PC-3 (cell line): ENCODE results near the gene ICAM1. TPM values are rescaled to one million over a fixed set of nuclear protein-coding genes. Genes with fewer than 3 reads are reported as not detected.

ENCODE experiments used
- ATAC-seq: fragments of 200-7000 bp; cut with Tn5 transposase; 2 replicates; pipeline ENCODE4 v1.9.1; 2020; ENCODE audit warnings: mild to moderate bottlenecking, moderate library complexity
- BruUV-seq: library from RNA; stranded (reverse); fragments of 400-500 nt; replicated peaks from 2 replicates; lab custom pipeline; 2021; lab: Mats Ljungman, UMichigan
- CTCF ChIA-PET: fragments of 300-600 bp; sonication (Branson Sonifier 250); formaldehyde crosslinking; loops from one replicate; lab custom pipeline; 2022; ENCODE audit warnings: antibody characterized with exemption; lab: Charles Lee
- POLR2A ChIA-PET: fragments of 300-600 bp; sonication (Branson Sonifier 250); formaldehyde crosslinking; loops from one replicate; lab custom pipeline; 2022; ENCODE audit warnings: antibody characterized with exemption; ENCODE audit not compliant: unreplicated experiment; lab: Charles Lee
- DNase-seq: peaks from one replicate; pipeline ENCODE4 v3.0.0-alpha.2; 2015
- H2AFZ ChIP-seq: fragments of 300-600 bp; sonication (generic); 2 replicates; pipeline ENCODE4 v1.6.0; 2016; ENCODE audit warnings: antibody characterized with exemption, low read length
- H3F3A ChIP-seq: fragments of 300-600 bp; sonication (generic); one replicate; pipeline ENCODE4 v1.6.0; 2017; ENCODE audit warnings: antibody characterized with exemption, low read length, control low read depth, mild to moderate bottlenecking; ENCODE audit not compliant: unreplicated experiment
- H3K27ac ChIP-seq: fragments of 300-600 bp; sonication (generic); 2 replicates; pipeline ENCODE4 v1.5.1; 2016; ENCODE audit warnings: mild to moderate bottlenecking, low read length
- H3K27me3 ChIP-seq: fragments of 300-600 bp; sonication (generic); 2 replicates; pipeline ENCODE4 v1.6.1; 2016; ENCODE audit warnings: low read length, mixed read lengths
- H3K36me3 ChIP-seq: fragments of 300-600 bp; sonication (generic); 2 replicates; pipeline ENCODE4 v1.6.1; 2016; ENCODE audit warnings: low read depth, mixed run types, low read length, mixed read lengths
- H3K4me1 ChIP-seq: fragments of 300-600 bp; sonication (generic); 2 replicates; pipeline ENCODE4 v1.5.1; 2016; ENCODE audit warnings: low read length; ENCODE audit not compliant: insufficient read depth
- H3K4me2 ChIP-seq: fragments of 300-600 bp; sonication (generic); 2 replicates; pipeline ENCODE4 v1.6.0; 2016; ENCODE audit warnings: low read length
- H3K4me3 ChIP-seq: fragments of 300-600 bp; sonication (generic); 2 replicates; pipeline ENCODE4 v1.5.1; 2016; ENCODE audit warnings: mild to moderate bottlenecking, low read length, mixed read lengths
- H3K79me2 ChIP-seq: fragments of 300-600 bp; sonication (generic); 2 replicates; pipeline ENCODE4 v1.6.1; 2017; ENCODE audit warnings: low read length, mixed read lengths
- H3K9ac ChIP-seq: fragments of 300-600 bp; sonication (generic); 2 replicates; pipeline ENCODE4 v1.6.0; 2016; ENCODE audit warnings: mild to moderate bottlenecking, low read length
- H3K9me2 ChIP-seq: fragments of 300-600 bp; sonication (generic); replicated peaks from 2 replicates; pipeline ENCODE4 v1.6.1; 2016; ENCODE audit warnings: mixed run types, low read length, mixed read lengths
- H3K9me3 ChIP-seq: fragments of 300-600 bp; sonication (generic); 2 replicates; pipeline ENCODE4 v1.6.1; 2016; ENCODE audit warnings: low read length, mixed read lengths
- H4K20me1 ChIP-seq: fragments of 300-600 bp; sonication (generic); 2 replicates; pipeline ENCODE4 v1.6.1; 2016; ENCODE audit warnings: low read length, mixed read lengths
- EZH2 ChIP-seq: fragments of 300-600 bp; sonication (generic); IDR thresholded peaks from one replicate; pipeline ENCODE4 v1.6.1; 2017; ENCODE audit warnings: antibody characterized with exemption, mild to moderate bottlenecking, low read length; ENCODE audit not compliant: unreplicated experiment
- EZH2phosphoT487 ChIP-seq: fragments of 300-600 bp; sonication (generic); IDR thresholded peaks from 2 replicates; pipeline ENCODE4 v1.6.1; 2018; ENCODE audit warnings: mild to moderate bottlenecking, antibody characterized with exemption, low read length, borderline replicate concordance
- intact Hi-C: fragments of 100-400 bp; cut with micrococcal nuclease; formaldehyde crosslinking; loops from 2 replicates; pipeline ENCODE4 v1.9.0; 2023
- total RNA-seq: library from RNA; depleted of rRNA; stranded (reverse); fragments of >200 nt; gene quantifications from 2 replicates; pipeline ENCODE4 v1.2.3, GENCODE V29; 2014
- TF ChIP-seq, protein P1 (sequence below): fragments of 300-600 bp; sonication (generic); conservative IDR thresholded peaks from 2 replicates; pipeline ENCODE4 v1.5.1; 2017; ENCODE audit warnings: antibody characterized with exemption, low read depth, mild to moderate bottlenecking, low read length

Gene ICAM1
- total RNA-seq, 1 experiment from 2014 or later, result 15.3 TPM

DNA sequence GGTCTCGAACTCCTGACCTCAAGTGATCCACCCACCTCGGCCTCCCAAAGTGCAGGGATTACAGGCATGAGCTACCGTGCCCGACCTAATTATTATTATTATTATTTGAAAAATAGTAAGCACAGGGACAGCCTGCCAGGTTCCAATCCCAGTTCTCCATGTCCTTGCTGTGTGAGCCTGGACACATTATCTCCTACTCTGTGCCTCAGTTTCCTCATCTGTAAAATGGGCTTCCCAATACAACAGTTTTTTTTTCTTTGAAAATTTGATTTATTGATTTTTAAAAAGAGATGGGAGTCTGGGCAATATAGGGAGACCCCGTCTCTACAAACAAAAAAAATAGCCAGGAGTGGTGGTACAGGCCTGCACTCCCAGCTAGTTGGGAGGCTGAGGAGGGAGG lies 35.4 kb downstream of the ICAM1 start:
- Histone ChIP-seq H2AFZ (no peak overlapping the region), H3K9me2 (no peaks in the 10 kb centered on the region), H4K20me1 (no peaks in the 10 kb centered on the region), H3K27ac (no peak overlapping the region), H3K4me1 (peaks cover 8% of the 10 kb centered on the region), H3K4me2 (no peak overlapping the region), H3K36me3 (no peaks in the 10 kb centered on the region; the same call in 1 of the 2 replicates), H3K79me2 (no peaks in the 10 kb centered on the region), H3K9me3 (no peaks in the 10 kb centered on the region), H3K4me3 (no peak overlapping the region), H3F3A (no peaks in the 10 kb centered on the region), H3K27me3 (no peaks in the 10 kb centered on the region), H3K9ac (no peak overlapping the region)
- intact Hi-C loops, result no loop called here
- ATAC-seq, result no peak
- no peak for TF ChIP-seq EZH2phosphoT487
- TF ChIP-seq, protein P1, sequence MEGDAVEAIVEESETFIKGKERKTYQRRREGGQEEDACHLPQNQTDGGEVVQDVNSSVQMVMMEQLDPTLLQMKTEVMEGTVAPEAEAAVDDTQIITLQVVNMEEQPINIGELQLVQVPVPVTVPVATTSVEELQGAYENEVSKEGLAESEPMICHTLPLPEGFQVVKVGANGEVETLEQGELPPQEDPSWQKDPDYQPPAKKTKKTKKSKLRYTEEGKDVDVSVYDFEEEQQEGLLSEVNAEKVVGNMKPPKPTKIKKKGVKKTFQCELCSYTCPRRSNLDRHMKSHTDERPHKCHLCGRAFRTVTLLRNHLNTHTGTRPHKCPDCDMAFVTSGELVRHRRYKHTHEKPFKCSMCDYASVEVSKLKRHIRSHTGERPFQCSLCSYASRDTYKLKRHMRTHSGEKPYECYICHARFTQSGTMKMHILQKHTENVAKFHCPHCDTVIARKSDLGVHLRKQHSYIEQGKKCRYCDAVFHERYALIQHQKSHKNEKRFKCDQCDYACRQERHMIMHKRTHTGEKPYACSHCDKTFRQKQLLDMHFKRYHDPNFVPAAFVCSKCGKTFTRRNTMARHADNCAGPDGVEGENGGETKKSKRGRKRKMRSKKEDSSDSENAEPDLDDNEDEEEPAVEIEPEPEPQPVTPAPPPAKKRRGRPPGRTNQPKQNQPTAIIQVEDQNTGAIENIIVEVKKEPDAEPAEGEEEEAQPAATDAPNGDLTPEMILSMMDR, result no peak
- BruUV-seq, result no TSS peak
- DNase-seq, result no peak
- POLR2A ChIA-PET, result no interaction called here
- CTCF ChIA-PET, result no interaction called here

DNA sequence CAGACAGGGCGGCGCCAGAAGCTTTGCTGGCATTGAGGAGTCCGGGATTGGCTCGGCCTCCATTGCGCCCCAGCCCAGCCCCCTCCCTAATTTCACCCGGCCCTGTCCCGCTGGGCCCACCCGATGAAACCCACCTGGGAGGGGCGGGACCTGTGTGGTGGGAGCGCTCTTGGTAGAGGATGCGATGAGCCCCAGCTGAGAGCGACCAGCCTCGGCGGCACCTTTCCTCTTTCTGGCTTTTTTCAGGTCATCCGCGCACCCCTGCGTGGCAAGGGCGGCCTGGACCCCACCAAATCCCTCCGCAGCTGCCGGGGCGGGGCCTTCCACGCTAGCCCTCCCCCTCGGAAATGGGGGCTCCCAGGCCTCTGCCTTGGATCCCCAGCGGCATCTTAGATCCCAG lies 38.5 kb downstream of the ICAM1 start, which contains the start of gene ZGLP1:
ZGLP1 (minus strand) TSS at position 393 of the 400 bp plus-strand sequence.
- Histone ChIP-seq H3K4me3 (no peak within 1 kb of the TSS), H3K9me3 (no peaks in the 10 kb centered on the region), H3K27me3 (no peaks in the 10 kb centered on the region), H3K9me2 (no peaks in the 10 kb centered on the region), H4K20me1 (no peaks in the 10 kb centered on the region), H3K4me1 (0 out of 2 replicates have a peak, but pooled peaks cover under 1% of the 10 kb centered on the region), H3K4me2 (no peak within 1 kb of the TSS), H2AFZ (no peak within 1 kb of the TSS), H3K36me3 (no peaks in the 10 kb centered on the region; the same call in 1 of the 2 replicates), H3K79me2 (peaks cover 5% of the 10 kb centered on the region), H3F3A (no peaks in the 10 kb centered on the region), H3K9ac (no peak within 1 kb of the TSS), H3K27ac (no peak within 1 kb of the TSS)
- intact Hi-C loops, result no loop called here
- no peak for DNase-seq
- ChIA-PET CTCF (no interaction called here), POLR2A (no interaction called here)
- TF ChIP-seq, protein P1, result no peak
- TF ChIP-seq EZH2phosphoT487, result no peak
- no peak for TF ChIP-seq EZH2
- BruUV-seq, result no TSS peak
- no peak for ATAC-seq

DNA sequence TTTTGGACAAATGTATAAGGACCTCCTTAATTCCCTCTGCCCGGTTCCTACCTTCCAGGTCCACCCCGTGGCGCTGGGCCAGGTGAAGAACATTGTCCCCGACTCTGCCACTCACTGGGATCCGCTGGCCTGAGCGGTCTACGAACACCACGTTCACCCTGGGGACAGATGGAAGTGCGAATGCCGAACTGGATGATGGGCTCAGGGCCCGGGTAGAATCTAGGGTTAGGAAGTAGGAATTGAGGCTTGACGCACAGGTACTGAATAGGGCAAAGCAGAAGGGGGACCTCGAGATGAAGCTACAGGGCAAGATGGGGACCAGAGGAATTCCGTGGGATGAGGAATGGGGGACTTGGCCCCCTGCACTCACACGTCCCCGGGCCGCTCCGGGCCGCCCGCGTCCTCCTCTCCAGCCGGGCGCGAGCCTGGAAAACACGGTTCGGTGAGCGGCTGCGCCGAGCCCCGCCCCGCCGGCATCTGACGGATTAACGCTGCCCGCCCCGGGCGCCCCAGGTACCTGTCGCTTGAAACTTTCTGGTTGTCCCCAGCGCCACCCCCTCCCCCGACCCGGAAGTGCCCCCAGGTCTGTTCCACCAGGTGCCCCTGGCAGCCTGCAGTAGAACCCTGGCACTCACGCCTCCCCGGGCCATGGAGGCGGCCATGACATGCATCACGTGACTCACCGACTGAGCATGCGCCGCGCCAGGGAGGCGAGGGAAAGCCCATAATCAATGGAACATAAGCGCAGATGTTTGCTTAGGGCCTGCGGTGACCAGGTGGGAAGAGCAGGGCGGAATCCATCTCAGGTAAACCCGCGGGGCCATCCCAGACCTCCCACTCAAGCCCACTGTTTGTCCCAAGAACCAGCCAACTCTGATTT lies 44.7 kb downstream of the ICAM1 start, which contains the start of gene FDX2:
FDX2 (minus strand) TSS at position 681 of the 880 bp plus-strand sequence; CDS start at position 662, 19 bp downstream.
- Histone ChIP-seq H3K79me2 (peaks cover 15% of the 10 kb centered on the region), H3K9ac (peak within 1 kb of the TSS; percentile 87), H3K9me3 (no peaks in the 10 kb centered on the region), H3K36me3 (peaks cover 20% of the 10 kb centered on the region), H3K4me1 (peaks cover 10% of the 10 kb centered on the region; the same call in 1 of the 2 replicates), H3K27me3 (no peaks in the 10 kb centered on the region), H3K9me2 (no peaks in the 10 kb centered on the region), H2AFZ (peak within 1 kb of the TSS; percentile 87), H3K4me3 (peak within 1 kb of the TSS; percentile 82), H3K27ac (peak within 1 kb of the TSS; percentile 47), H3F3A (no peaks in the 10 kb centered on the region), H3K4me2 (peak within 1 kb of the TSS; percentile 93), H4K20me1 (no peaks in the 10 kb centered on the region)
- POLR2A ChIA-PET, result interaction anchor here (0.6 kb wide), 1 partner anchor 402 kb away, joined by 6 read pairs; no protein-coding TSS in a partner anchor
- CTCF ChIA-PET, result no interaction called here
- intact Hi-C loops, result no loop called here
- TF ChIP-seq EZH2phosphoT487 (no peak), EZH2 (no peak)
- TF ChIP-seq, protein P1, result no peak
- BruUV-seq, result TSS peak; percentile 33
- ATAC-seq (peak; percentile 83), DNase-seq (peak; percentile 90)
